IMR-90 (cell line): ENCODE results near the gene MYO1A. TPM values are rescaled to one million over a fixed set of nuclear protein-coding genes. Genes with fewer than 3 reads are reported as not detected.

Source experiments
- ATAC-seq: fragments of 200-7000 bp; cut with Tn5 transposase; 2 replicates; pipeline ENCODE4 v1.9.1; 2020; ENCODE audit warnings: low read depth, mild to moderate bottlenecking, moderate library complexity
- BruUV-seq: library from RNA; stranded (reverse); fragments of 400-500 nt; replicated peaks from 2 replicates; lab custom pipeline; 2021; lab: Mats Ljungman, UMichigan
- CTCF ChIA-PET: fragments of 300-600 bp; formaldehyde crosslinking; extraction: SDS; loops from one replicate; lab custom pipeline; 2021; ENCODE audit warnings: antibody characterized with exemption; lab: Yijun Ruan, JAX
- POLR2A ChIA-PET: fragments of 300-600 bp; sonication (Branson Sonifier 250); formaldehyde crosslinking; loops from one replicate; lab custom pipeline; 2022; ENCODE audit warnings: antibody characterized with exemption; ENCODE audit not compliant: unreplicated experiment; lab: Charles Lee
- DNase-seq: peaks from one replicate; pipeline ENCODE4 v3.0.0; 2013
- H2AFZ ChIP-seq: replicated peaks from 2 replicates; pipeline ENCODE3; 2013; ENCODE audit warnings: low read length, mild to moderate bottlenecking; ENCODE audit not compliant: poor library complexity
- H2AK5ac ChIP-seq: 2 replicates; pipeline ENCODE4 v1.6.1; 2013; ENCODE audit warnings: low read depth, low read length, inconsistent platforms
- H2AK9ac ChIP-seq: replicated peaks from 2 replicates; pipeline ENCODE3; 2013; ENCODE audit warnings: mild to moderate bottlenecking, low read depth, low read length, moderate library complexity; ENCODE audit not compliant: poor library complexity
- H2BK120ac ChIP-seq: 2 replicates; pipeline ENCODE4 v1.6.1; 2013; ENCODE audit warnings: low read depth, low read length, inconsistent platforms
- H2BK15ac ChIP-seq: 3 replicates; pipeline ENCODE4 v1.6.1; 2013; ENCODE audit warnings: low read depth, low read length, inconsistent platforms
- H2BK20ac ChIP-seq: 2 replicates; pipeline ENCODE4 v1.6.1; 2013; ENCODE audit warnings: low read depth, mild to moderate bottlenecking, inconsistent platforms, low read length, moderate library complexity
- H2BK5ac ChIP-seq: 2 replicates; pipeline ENCODE4 v1.6.1; 2013; ENCODE audit warnings: mild to moderate bottlenecking, low read depth, low read length, inconsistent platforms; ENCODE audit not compliant: poor library complexity, severe bottlenecking
- H3K14ac ChIP-seq: replicated peaks from 2 replicates; pipeline ENCODE4 v1.6.1; 2013; ENCODE audit warnings: low read depth, low read length, inconsistent platforms
- H3K18ac ChIP-seq: 2 replicates; pipeline ENCODE4 v1.6.1; 2013; ENCODE audit warnings: low read depth, low read length, control low read depth
- H3K23ac ChIP-seq: 2 replicates; pipeline ENCODE4 v1.6.1; 2013; ENCODE audit warnings: low read depth, low read length, inconsistent platforms
- H3K27ac ChIP-seq: 2 replicates; pipeline ENCODE4 v1.5.1; 2013; ENCODE audit warnings: mild to moderate bottlenecking, control low read depth, low read length; ENCODE audit not compliant: insufficient read depth
- H3K27me3 ChIP-seq: 2 replicates; pipeline ENCODE4 v1.6.1; 2013; ENCODE audit warnings: low read length; ENCODE audit not compliant: control insufficient read depth, insufficient read depth
- H3K36me3 ChIP-seq: 2 replicates; pipeline ENCODE4 v1.6.1; 2013; ENCODE audit warnings: low read length, mixed read lengths; ENCODE audit not compliant: control insufficient read depth, insufficient read depth
- H3K4ac ChIP-seq: 2 replicates; pipeline ENCODE4 v1.6.1; 2013; ENCODE audit warnings: low read depth, low read length, inconsistent platforms
- H3K4me1 ChIP-seq: 2 replicates; pipeline ENCODE4 v1.6.1; 2013; ENCODE audit warnings: low read length, mixed read lengths; ENCODE audit not compliant: control insufficient read depth, insufficient read depth
- H3K4me2 ChIP-seq: 2 replicates; pipeline ENCODE4 v1.6.1; 2013; ENCODE audit warnings: low read depth, mild to moderate bottlenecking, control low read depth, low read length, moderate library complexity
- H3K4me3 ChIP-seq: 2 replicates; pipeline ENCODE4 v1.5.1; 2013; ENCODE audit warnings: low read depth, mild to moderate bottlenecking, control low read depth, low read length, moderate library complexity; ENCODE audit not compliant: insufficient read depth
- H3K56ac ChIP-seq: 2 replicates; pipeline ENCODE4 v1.6.1; 2013; ENCODE audit warnings: low read length, inconsistent platforms; ENCODE audit not compliant: insufficient read depth; ENCODE audit errors: extremely low read depth
- H3K79me1 ChIP-seq, 2 experiments: 2 replicates each; pipeline ENCODE4 v1.6.1; 2013; ENCODE audit warnings: low read length in 2 of 2, inconsistent platforms in 1 of 2, low read depth in 1 of 2
- H3K9ac ChIP-seq: 2 replicates; pipeline ENCODE4 v1.6.1; 2013; ENCODE audit warnings: low read depth, low read length, control low read depth
- H3K9me1 ChIP-seq: 2 replicates; pipeline ENCODE4 v1.6.1; 2013; ENCODE audit warnings: low read length, inconsistent platforms; ENCODE audit not compliant: insufficient read depth
- H3K9me3 ChIP-seq: 2 replicates; pipeline ENCODE4 v1.6.1; 2013; ENCODE audit warnings: low read length; ENCODE audit not compliant: control insufficient read depth, insufficient read depth
- H4K20me1 ChIP-seq: 2 replicates; pipeline ENCODE4 v1.6.1; 2013; ENCODE audit warnings: low read length, inconsistent platforms; ENCODE audit not compliant: insufficient read depth
- H4K5ac ChIP-seq: 2 replicates; pipeline ENCODE4 v1.6.1; 2013; ENCODE audit warnings: mild to moderate bottlenecking, low read depth, low read length, control low read depth
- H4K8ac ChIP-seq, 2 experiments: 2 replicates each; pipeline ENCODE4 v1.6.1; 2013; ENCODE audit warnings: low read depth in 2 of 2, low read length in 2 of 2, control low read depth in 1 of 2, inconsistent platforms in 1 of 2
- H4K91ac ChIP-seq: 2 replicates; pipeline ENCODE4 v1.6.1; 2013; ENCODE audit warnings: low read depth, low read length, inconsistent platforms; ENCODE audit not compliant: insufficient read depth
- BHLHE40 ChIP-seq: fragments of 150-350 bp; IDR thresholded peaks from 2 replicates; pipeline ENCODE4 v1.6.1; 2016; ENCODE audit warnings: mild to moderate bottlenecking, low read depth, low read length
- CEBPB ChIP-seq: IDR thresholded peaks from 2 replicates; pipeline ENCODE4 v1.6.1; 2012; ENCODE audit warnings: low read depth, low read length, improper control_type of control experiment
- CHD1 ChIP-seq: IDR thresholded peaks from 2 replicates; pipeline ENCODE4 v1.6.1; 2012; ENCODE audit warnings: low read depth, low read length, improper control_type of control experiment
- FOS ChIP-seq: fragments of 150-350 bp; IDR thresholded peaks from 2 replicates; pipeline ENCODE4 v1.6.1; 2016; ENCODE audit warnings: low read depth, low read length
- MAFK ChIP-seq: IDR thresholded peaks from 2 replicates; pipeline ENCODE4 v1.6.1; 2012; ENCODE audit warnings: low read depth, low read length, improper control_type of control experiment
- MAZ ChIP-seq: IDR thresholded peaks from 2 replicates; pipeline ENCODE4 v1.6.1; 2012; ENCODE audit warnings: low read depth, mild to moderate bottlenecking, low read length, improper control_type of control experiment, moderate library complexity, borderline replicate concordance
- NFE2L2 ChIP-seq: fragments of 150-350 bp; IDR thresholded peaks from 2 replicates; pipeline ENCODE4 v1.6.1; 2016; ENCODE audit warnings: low read depth, mild to moderate bottlenecking, low read length
- RAD21 ChIP-seq: IDR thresholded peaks from 2 replicates; pipeline ENCODE4 v1.6.1; 2012; ENCODE audit warnings: low read length, improper control_type of control experiment
- RCOR1 ChIP-seq: IDR thresholded peaks from 2 replicates; pipeline ENCODE4 v1.6.1; 2012; ENCODE audit warnings: mild to moderate bottlenecking, low read length, improper control_type of control experiment; ENCODE audit not compliant: insufficient replicate concordance
- SMC3 ChIP-seq: fragments of 150-350 bp; IDR thresholded peaks from 2 replicates; pipeline ENCODE4 v1.6.1; 2016; ENCODE audit warnings: low read depth, mild to moderate bottlenecking, antibody characterized with exemption, low read length, moderate library complexity
- USF2 ChIP-seq: fragments of 150-350 bp; IDR thresholded peaks from 2 replicates; pipeline ENCODE4 v1.6.1; 2017; ENCODE audit warnings: mild to moderate bottlenecking, antibody characterized with exemption, low read length, low read depth
- WGBS, 2 experiments: methylation state at CpG; one replicate each; pipeline versions ENCODE4 v1.1.5 to v1.1.7; 2013; ENCODE audit warnings: missing lambda C conversion rate in 2 of 2; ENCODE audit not compliant: insufficient read length in 1 of 2; ENCODE audit errors: extremely low coverage in 2 of 2; 5-methylcytosine and 5-hydroxymethylcytosine counted together
- dilution Hi-C: fragments of 300-500 bp; cut with HindIII; formaldehyde crosslinking; loops from one replicate; pipeline ENCODE4 v1.14.3; 2018; ENCODE audit warnings: low sequenced_read_pairs; ENCODE audit not compliant: unreplicated experiment
- in situ Hi-C: fragments of 300-500 bp; cut with MboI; formaldehyde crosslinking; loops from 3 replicates; pipeline ENCODE4 v1.14.3; 2019; ENCODE audit warnings: low sequenced_read_pairs, inconsistent platforms, mixed read lengths
- intact Hi-C: fragments of 100-400 bp; cut with micrococcal nuclease; formaldehyde crosslinking; loops from 2 replicates; pipeline ENCODE4 v1.10.0; 2022
- polyA plus RNA-seq, 3 experiments: library from polyadenylated mRNA; depleted of rRNA; stranded (reverse); fragments of >200 nt; gene quantifications; 2 replicates each; pipeline ENCODE4 v1.2.3, GENCODE V29; 2012; ENCODE audit warnings: low replicate concordance in 1 of 3
- total RNA-seq: library from RNA; depleted of rRNA; stranded (reverse); fragments of >200 nt; gene quantifications from 2 replicates; pipeline ENCODE4 v1.2.3, GENCODE V29; 2012

Gene MYO1A
- total and polyA plus RNA-seq, 2 of the 4 experiments (the other 2 are of a cell fraction), result under 0.01 TPM; not detected in 1

DNA sequence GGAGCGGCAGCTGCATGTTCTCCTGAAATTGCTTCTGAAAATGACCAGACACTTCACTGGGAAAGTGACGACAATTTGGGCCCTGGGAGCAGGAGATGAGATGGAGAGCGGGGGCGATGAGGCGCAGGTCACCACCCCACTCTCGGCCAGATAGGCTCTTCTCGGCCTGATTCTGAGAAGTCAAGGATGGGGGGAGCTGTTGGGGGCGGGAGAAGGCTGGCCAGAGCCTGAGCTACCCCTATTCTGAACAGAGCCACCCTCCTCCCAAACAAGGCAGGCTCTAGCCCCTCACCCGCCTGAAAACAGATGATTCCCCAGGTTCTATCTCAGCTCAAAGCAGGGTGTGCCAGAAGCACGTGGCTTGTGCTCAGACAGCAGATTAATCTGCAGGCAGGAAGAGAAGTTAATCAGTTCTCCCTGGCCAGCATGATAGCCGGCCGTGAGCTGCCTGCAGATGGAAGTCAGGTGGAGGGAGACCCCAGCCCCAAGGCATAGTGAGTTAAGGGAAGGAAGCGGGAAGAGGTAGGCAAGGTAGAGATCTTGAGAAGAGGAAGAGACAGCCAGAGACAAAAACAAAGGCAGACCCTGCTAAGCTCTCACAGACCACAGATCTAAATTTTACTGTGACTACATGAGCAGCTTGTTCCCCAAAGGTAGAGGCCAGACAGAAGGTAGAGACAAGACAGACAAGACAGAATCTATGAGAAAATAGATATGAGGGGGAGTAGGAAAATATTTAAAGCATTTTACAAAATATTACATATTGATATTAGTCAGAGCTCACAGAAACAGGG, 22.7 kb downstream of the MYO1A start (continued):
- no peak for TF ChIP-seq MAFK

DNA sequence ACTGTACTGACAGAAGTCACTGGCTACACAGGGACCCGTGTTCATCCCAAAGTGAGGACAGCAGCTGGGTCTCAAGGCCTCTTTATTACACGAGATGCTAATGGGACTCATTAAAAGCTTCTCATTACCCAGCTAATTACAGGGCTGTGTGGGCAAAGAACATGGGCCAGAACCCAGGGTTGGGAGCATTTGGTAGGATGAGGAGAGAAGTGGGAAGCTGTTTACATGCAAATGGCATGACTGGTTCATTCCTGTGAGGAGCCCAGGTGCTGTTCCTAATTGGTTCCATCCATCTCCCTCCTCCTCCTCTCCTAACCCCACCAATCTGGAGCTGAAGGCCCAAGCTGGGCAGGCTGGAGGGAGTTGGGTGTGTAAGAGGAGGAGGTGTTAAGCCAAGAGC, 24.7 kb downstream of the MYO1A start:
- TF ChIP-seq NFE2L2 (no peak), USF2 (no peak), SMC3 (no peak), MAZ (no peak), CEBPB (no peak), BHLHE40 (no peak), RCOR1 (no peak), RAD21 (no peak), CHD1 (no peak), MAFK (no peak), FOS (no peak)
- Histone ChIP-seq H3K23ac (no peak overlapping the region), H2BK120ac (no peak overlapping the region)

More for the DNA sequence above, 24.7 kb downstream of the MYO1A start:
- H2BK5ac ChIP-seq, result no peak overlapping the region
- no CpG with 5 or more reads among the region's 2 CpGs for WGBS, 2 experiments
- CTCF ChIA-PET, result interaction anchor here (1.7 kb wide), 1 partner anchor 35 kb away, joined by 4 read pairs; no protein-coding TSS in a partner anchor
- 0 out of 2 replicates have a peak, but pooled peaks cover 2% of the 10 kb centered on the region for H3K9me1 ChIP-seq
- in situ Hi-C loops (no loop called here), dilution Hi-C loops (no loop called here), intact Hi-C loops (no loop called here)
- no peak overlapping the region for H2AK9ac ChIP-seq
- H4K91ac ChIP-seq, result no peak overlapping the region
- DNase-seq, result no peak
- H3K56ac ChIP-seq, result no peak overlapping the region
- H4K8ac ChIP-seq, result no peak overlapping the region
- H3K27ac ChIP-seq, result no peak overlapping the region
- no peak overlapping the region for H3K9ac ChIP-seq
- no peak overlapping the region for H3K4me2 ChIP-seq
- H2AK5ac ChIP-seq, result no peak overlapping the region
- no peak overlapping the region for H2BK20ac ChIP-seq
- no peak for ATAC-seq
- no peak overlapping the region for H3K4ac ChIP-seq
- no peak overlapping the region for H3K4me3 ChIP-seq
- H3K9me3 ChIP-seq, result no peaks in the 10 kb centered on the region
- no peak overlapping the region for H4K5ac ChIP-seq
- H3K14ac ChIP-seq, result no peak overlapping the region
- peaks cover 3% of the 10 kb centered on the region; the same call in 1 of the 2 replicates for H3K4me1 ChIP-seq
- POLR2A ChIA-PET, result no interaction called here
- no TSS peak for BruUV-seq
- no peaks in the 10 kb centered on the region for H3K79me1 ChIP-seq
- no peak overlapping the region for H2BK15ac ChIP-seq
- H3K18ac ChIP-seq, result no peak overlapping the region
- H4K20me1 ChIP-seq, result no peaks in the 10 kb centered on the region
- no peaks in the 10 kb centered on the region for H3K36me3 ChIP-seq
- H2AFZ ChIP-seq, result no peak overlapping the region
- peaks cover 43% of the 10 kb centered on the region for H3K27me3 ChIP-seq
